ENCODE measurements around the gene FCER2.

- TF ChIP-seq EZH2phosphoT487 (IDR thresholded peaks at IDR 0.05; ENCODE audit: borderline replicate concordance, low read depth, low read length) (no peak), CTCF (conservative IDR thresholded peaks at IDR 0.05; ENCODE audit: low read length) (no peak)
Observed at GRCh38 chr19:7709932-7710460, 8.1 kb upstream of the FCER2 start.

Measured in OCI-LY7 (cell line).